ENCODE results near the gene LBHD2.

DNA sequence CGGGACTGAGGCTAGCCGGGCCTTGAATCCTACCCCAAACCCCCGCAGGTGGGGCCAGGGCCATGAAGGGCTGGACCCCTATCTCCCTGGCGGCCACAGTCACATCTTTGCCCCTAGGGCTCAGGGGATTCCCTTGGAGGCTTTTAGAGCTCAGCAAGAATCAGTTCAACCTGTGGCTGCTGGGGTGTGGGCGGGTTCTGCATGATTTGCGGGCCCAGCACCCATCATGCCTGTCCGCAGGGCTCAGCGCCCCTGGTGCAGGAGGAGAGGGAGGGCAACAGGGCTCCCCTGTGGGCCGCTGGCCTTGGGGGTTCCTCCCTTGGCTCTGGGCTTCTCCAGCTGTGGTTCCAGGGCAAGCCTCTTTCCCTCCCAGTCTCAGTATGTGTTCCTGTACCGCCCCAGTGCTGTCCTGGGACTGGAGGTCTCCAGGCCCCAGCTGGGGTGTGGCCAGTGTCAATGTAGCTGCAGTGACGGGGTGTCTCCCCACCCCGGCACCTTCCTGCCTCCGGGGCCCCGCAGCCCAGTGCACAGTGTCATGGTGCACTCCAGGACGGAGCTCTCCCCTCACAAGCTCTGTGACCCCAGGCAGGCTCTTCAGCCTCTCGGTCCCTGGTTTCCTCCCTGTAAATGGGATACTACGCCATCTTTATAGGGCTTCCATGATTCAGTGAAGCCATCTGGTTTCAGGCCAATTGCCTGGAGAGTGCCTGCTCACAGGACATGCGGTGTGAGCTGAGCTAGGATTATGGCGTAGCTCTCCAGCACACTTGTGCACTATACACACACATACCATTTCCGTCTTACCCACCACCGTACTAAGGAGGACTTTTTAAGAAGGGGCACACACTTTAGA is 9.9 kb upstream of the LBHD2 start:
- TF ChIP-seq CTCF (IDR thresholded peaks at IDR 0.05), result no peak
- no peak for TF ChIP-seq POLR2AphosphoS5 (IDR thresholded peaks at IDR 0.05)
- TF ChIP-seq POLR2A (IDR thresholded peaks at IDR 0.05), result no peak
- no peak for TF ChIP-seq EP300 (IDR thresholded peaks at IDR 0.05)
